Measurements from ENCODE around the gene BTN1A1.

Gene BTN1A1

GRCh38 chr6:26485112-26485780 lies 14.9 kb upstream of the BTN1A1 start:
- no peak overlapping the region for H3K4me3 ChIP-seq (ENCODE audit: low read depth in 1 of 5, low read length in 5 of 5)
- H3K4me1 ChIP-seq (ENCODE audit: control insufficient read depth in 5 of 5, insufficient read depth in 5 of 5, low read length in 5 of 5) = no peaks in the 10 kb centered on the region
- H3K36me3 ChIP-seq (ENCODE audit: control insufficient read depth in 5 of 5, insufficient read depth in 5 of 5, low read length in 5 of 5) = no peaks in the 10 kb centered on the region
- H3K27ac ChIP-seq (ENCODE audit: low read depth, low read length) = no peak overlapping the region
- peaks cover 0 to 9% (median 0%) of the 10 kb centered on the region in 5 donors for H3K9me3 ChIP-seq (ENCODE audit: control insufficient read depth in 5 of 5, low read length in 5 of 5)
- H3K27me3 ChIP-seq (ENCODE audit: control insufficient read depth in 5 of 5, insufficient read depth in 4 of 5, low read length in 5 of 5) = no peaks in the 10 kb centered on the region
- H3K9ac ChIP-seq (ENCODE audit: low read length in 5 of 5) = no peak overlapping the region

DNA sequence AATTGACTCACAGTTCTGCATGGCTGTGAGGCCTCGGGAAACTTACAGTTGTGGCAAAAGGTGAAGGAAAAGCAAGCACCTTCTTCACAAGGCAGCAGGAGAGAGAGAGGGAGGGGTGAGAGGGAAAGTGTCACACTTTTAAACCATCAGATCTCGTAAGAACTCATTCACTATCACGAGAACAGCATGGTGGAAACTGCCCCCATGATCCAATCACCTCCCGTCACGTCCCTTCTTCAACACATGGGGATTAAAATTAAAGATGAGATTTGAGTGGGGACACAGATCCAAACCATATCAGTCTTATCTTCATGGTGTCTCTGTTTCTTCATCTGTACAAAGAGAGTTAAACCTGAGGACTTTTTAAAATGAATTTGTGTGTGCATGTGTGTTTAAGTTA lies 13.7 kb upstream of the BTN1A1 start:
- Histone ChIP-seq H3K9ac (ENCODE audit: low read length in 5 of 5) (no peak overlapping the region), H3K27me3 (ENCODE audit: control insufficient read depth in 5 of 5, insufficient read depth in 4 of 5, low read length in 5 of 5) (no peaks in the 10 kb centered on the region), H3K9me3 (ENCODE audit: control insufficient read depth in 5 of 5, low read length in 5 of 5) (peaks cover 0 to 9% (median 0%) of the 10 kb centered on the region in 5 donors), H3K27ac (ENCODE audit: low read depth, low read length) (no peak overlapping the region), H3K36me3 (ENCODE audit: control insufficient read depth in 5 of 5, insufficient read depth in 5 of 5, low read length in 5 of 5) (no peaks in the 10 kb centered on the region), H3K4me3 (ENCODE audit: low read depth in 1 of 5, low read length in 5 of 5) (no peak overlapping the region), H3K4me1 (ENCODE audit: control insufficient read depth in 5 of 5, insufficient read depth in 5 of 5, low read length in 5 of 5) (no peaks in the 10 kb centered on the region)

DNA sequence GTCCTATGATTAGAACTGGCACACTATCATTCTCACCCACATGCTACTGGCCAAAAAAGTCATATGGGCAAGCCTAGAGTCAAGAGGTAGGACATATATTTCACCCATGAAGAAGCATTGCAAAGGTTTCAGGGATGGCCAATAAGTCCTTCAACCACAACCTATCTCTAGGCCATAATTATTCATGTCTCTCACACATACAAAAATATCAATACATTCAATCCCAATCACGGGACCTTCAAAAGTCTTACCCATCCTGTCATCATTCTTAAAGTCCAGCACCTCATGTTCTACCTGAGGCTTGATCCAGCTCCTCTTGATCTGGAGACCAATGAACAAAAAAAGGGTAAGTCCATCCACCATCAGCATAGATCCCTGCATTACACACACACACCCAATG lies 12.6 kb upstream of the BTN1A1 start:
- Histone ChIP-seq H3K36me3 (ENCODE audit: control insufficient read depth in 5 of 5, insufficient read depth in 5 of 5, low read length in 5 of 5) (no peaks in the 10 kb centered on the region), H3K4me3 (ENCODE audit: low read depth in 1 of 5, low read length in 5 of 5) (no peak overlapping the region), H3K9me3 (ENCODE audit: control insufficient read depth in 5 of 5, low read length in 5 of 5) (peaks cover 0 to 9% (median 0%) of the 10 kb centered on the region in 5 donors), H3K27ac (ENCODE audit: low read depth, low read length) (no peak overlapping the region), H3K4me1 (ENCODE audit: control insufficient read depth in 5 of 5, insufficient read depth in 5 of 5, low read length in 5 of 5) (no peaks in the 10 kb centered on the region), H3K9ac (ENCODE audit: low read length in 5 of 5) (no peak overlapping the region), H3K27me3 (ENCODE audit: control insufficient read depth in 5 of 5, insufficient read depth in 4 of 5, low read length in 5 of 5) (no peaks in the 10 kb centered on the region)

DNA sequence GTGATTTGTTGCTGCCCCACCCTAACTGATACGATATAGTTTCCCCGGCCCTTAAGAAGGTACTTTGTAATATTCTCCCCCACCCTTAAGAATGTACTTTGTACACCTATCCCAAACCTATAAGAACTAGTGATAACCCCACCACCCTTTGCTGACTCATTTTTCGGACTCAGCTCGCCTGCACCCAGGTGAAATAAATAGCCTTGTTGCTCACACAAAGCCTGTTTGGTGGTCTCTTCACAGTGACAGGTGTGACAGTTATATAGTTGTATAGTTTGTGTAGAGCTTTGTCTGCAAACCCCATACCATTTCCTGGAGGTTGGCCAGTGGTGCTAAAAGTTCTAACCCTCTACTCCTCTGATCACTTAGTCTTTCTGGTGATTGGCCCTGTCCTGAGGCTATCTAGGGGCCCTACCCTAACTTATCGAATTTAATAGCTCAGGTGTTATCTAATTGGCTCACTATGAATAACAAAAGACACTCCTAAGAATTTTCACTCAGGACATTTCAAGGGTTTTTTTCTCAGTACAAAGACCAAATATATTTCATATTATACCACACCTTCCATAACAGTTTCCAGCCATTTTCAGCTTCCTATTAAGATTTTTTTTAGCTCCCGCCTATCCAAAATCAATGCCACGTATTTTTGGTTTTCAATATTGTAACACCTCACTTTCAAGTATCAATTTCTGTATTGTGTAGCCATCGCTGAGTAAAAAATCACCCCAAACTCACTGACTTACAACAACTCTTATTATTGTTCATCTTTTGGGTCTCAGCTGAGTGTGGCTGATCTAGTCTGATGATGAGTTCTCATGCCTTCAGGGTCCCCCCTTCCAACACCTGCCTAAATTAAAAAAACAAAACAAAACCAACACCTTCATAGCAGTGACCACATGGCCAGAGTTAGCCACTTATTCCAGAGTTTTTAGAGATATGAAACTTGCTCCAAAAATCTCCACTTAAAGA lies 9.8 kb upstream of the BTN1A1 start:
- Histone ChIP-seq H3K27ac (ENCODE audit: low read depth, low read length) (no peak overlapping the region), H3K27me3 (ENCODE audit: control insufficient read depth in 5 of 5, insufficient read depth in 4 of 5, low read length in 5 of 5) (no peaks in the 10 kb centered on the region), H3K36me3 (ENCODE audit: control insufficient read depth in 5 of 5, insufficient read depth in 5 of 5, low read length in 5 of 5) (no peaks in the 10 kb centered on the region)

GRCh38 chr6:26491604-26492003 lies 8.5 kb upstream of the BTN1A1 start:
- Histone ChIP-seq H3K9ac (ENCODE audit: low read length in 5 of 5) (no peak overlapping the region), H3K9me3 (ENCODE audit: control insufficient read depth in 5 of 5, low read length in 5 of 5) (peaks cover 0 to 9% (median 0%) of the 10 kb centered on the region in 5 donors), H3K36me3 (ENCODE audit: control insufficient read depth in 5 of 5, insufficient read depth in 5 of 5, low read length in 5 of 5) (no peaks in the 10 kb centered on the region), H3K27ac (ENCODE audit: low read depth, low read length) (no peak overlapping the region), H3K4me1 (ENCODE audit: control insufficient read depth in 5 of 5, insufficient read depth in 5 of 5, low read length in 5 of 5) (no peaks in the 10 kb centered on the region), H3K27me3 (ENCODE audit: control insufficient read depth in 5 of 5, insufficient read depth in 4 of 5, low read length in 5 of 5) (no peaks in the 10 kb centered on the region), H3K4me3 (ENCODE audit: low read depth in 1 of 5, low read length in 5 of 5) (no peak overlapping the region)

More for the DNA sequence above, 9.8 kb upstream of the BTN1A1 start:
- no peaks in the 10 kb centered on the region for H3K4me1 ChIP-seq (ENCODE audit: control insufficient read depth in 5 of 5, insufficient read depth in 5 of 5, low read length in 5 of 5)
- peaks cover 0 to 9% (median 0%) of the 10 kb centered on the region in 5 donors for H3K9me3 ChIP-seq (ENCODE audit: control insufficient read depth in 5 of 5, low read length in 5 of 5)
- no peak overlapping the region for H3K4me3 ChIP-seq (ENCODE audit: low read depth in 1 of 5, low read length in 5 of 5)
- no peak overlapping the region for H3K9ac ChIP-seq (ENCODE audit: low read length in 5 of 5)

GRCh38 chr6:26493258-26493657 lies 6.8 kb upstream of the BTN1A1 start:
- no peak overlapping the region for H3K4me3 ChIP-seq (ENCODE audit: low read depth in 1 of 5, low read length in 5 of 5)
- no peak overlapping the region for H3K27ac ChIP-seq (ENCODE audit: low read depth, low read length)
- H3K27me3 ChIP-seq (ENCODE audit: control insufficient read depth in 5 of 5, insufficient read depth in 4 of 5, low read length in 5 of 5) = no peaks in the 10 kb centered on the region
- H3K36me3 ChIP-seq (ENCODE audit: control insufficient read depth in 5 of 5, insufficient read depth in 5 of 5, low read length in 5 of 5) = no peaks in the 10 kb centered on the region
- no peaks in the 10 kb centered on the region for H3K9me3 ChIP-seq (ENCODE audit: control insufficient read depth in 5 of 5, low read length in 5 of 5)
- no peak overlapping the region for H3K9ac ChIP-seq (ENCODE audit: low read length in 5 of 5)
- no peaks in the 10 kb centered on the region for H3K4me1 ChIP-seq (ENCODE audit: control insufficient read depth in 5 of 5, insufficient read depth in 5 of 5, low read length in 5 of 5)

DNA sequence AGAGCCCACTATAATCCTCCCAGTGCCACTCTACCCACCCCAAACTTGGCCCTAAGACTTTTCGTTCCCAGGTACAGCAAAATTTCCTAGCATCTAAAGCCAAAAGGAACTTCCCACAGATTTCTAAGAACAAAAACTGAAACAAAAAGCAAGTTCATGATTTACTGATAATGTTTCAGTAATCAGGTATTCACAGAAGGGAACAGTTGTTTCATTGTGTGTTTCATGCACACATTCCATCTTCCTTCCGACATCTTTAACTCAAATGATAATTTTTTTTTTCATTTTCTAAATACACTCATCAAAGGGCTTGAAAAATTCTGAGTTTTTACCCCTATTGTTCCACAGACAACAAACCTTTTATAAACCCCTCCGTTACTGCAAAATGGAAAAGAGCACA lies 6.0 kb upstream of the BTN1A1 start:
- no peak overlapping the region for H3K27ac ChIP-seq (ENCODE audit: low read depth, low read length)
- H3K36me3 ChIP-seq (ENCODE audit: control insufficient read depth in 5 of 5, insufficient read depth in 5 of 5, low read length in 5 of 5) = no peaks in the 10 kb centered on the region
- H3K9me3 ChIP-seq (ENCODE audit: control insufficient read depth in 5 of 5, low read length in 5 of 5) = no peaks in the 10 kb centered on the region
- no peaks in the 10 kb centered on the region for H3K4me1 ChIP-seq (ENCODE audit: control insufficient read depth in 5 of 5, insufficient read depth in 5 of 5, low read length in 5 of 5)
- H3K4me3 ChIP-seq (ENCODE audit: low read depth in 1 of 5, low read length in 5 of 5) = no peak overlapping the region
- no peak overlapping the region for H3K9ac ChIP-seq (ENCODE audit: low read length in 5 of 5)
- H3K27me3 ChIP-seq (ENCODE audit: control insufficient read depth in 5 of 5, insufficient read depth in 4 of 5, low read length in 5 of 5) = no peaks in the 10 kb centered on the region

DNA sequence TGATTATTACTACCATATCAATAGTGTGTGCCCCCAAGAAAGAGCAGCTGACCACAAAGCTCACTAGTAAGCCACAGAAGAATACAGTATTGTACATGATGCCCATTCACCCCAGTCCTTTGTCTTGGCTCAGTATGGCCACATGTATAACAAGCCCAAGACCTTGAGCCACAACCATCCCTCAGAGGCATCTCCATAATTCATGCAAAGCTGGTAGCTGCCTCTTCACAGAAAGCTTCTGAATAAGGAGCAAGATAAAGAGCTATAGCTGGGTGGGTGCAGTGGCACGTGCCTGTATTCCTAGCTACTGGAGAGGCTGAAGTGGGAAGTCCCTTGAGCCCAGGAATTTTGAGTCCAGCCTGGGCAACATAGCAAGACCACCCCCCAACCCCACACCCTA lies 4.8 kb upstream of the BTN1A1 start:
- H3K27ac ChIP-seq (ENCODE audit: low read depth, low read length) = no peak overlapping the region
- H3K9me3 ChIP-seq (ENCODE audit: control insufficient read depth in 5 of 5, low read length in 5 of 5) = no peaks in the 10 kb centered on the region
- H3K9ac ChIP-seq (ENCODE audit: low read length in 5 of 5) = no peak overlapping the region
- no peaks in the 10 kb centered on the region for H3K36me3 ChIP-seq (ENCODE audit: control insufficient read depth in 5 of 5, insufficient read depth in 5 of 5, low read length in 5 of 5)
- no peaks in the 10 kb centered on the region for H3K4me1 ChIP-seq (ENCODE audit: control insufficient read depth in 5 of 5, insufficient read depth in 5 of 5, low read length in 5 of 5)
- no peaks in the 10 kb centered on the region for H3K27me3 ChIP-seq (ENCODE audit: control insufficient read depth in 5 of 5, insufficient read depth in 4 of 5, low read length in 5 of 5)
- H3K4me3 ChIP-seq (ENCODE audit: low read depth in 1 of 5, low read length in 5 of 5) = no peak overlapping the region

DNA sequence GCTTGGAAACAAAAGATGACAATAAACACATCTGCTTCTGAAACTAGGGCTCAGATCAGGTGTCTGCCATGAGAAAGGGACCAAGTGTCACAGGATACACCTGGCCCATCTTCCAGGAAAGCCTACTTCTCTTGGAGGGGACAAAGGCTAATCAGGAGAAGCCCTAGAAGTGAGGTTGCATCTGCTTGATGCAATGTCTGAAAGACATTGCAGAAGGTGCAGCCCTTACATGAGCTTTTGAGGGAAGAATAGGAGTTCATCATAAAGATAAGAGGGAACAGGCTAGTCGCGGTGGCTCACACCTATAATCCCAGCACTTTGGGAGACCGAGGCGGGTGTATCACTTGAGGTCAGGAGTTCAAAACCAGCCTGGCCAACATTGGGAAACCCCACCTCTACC lies 2.5 kb upstream of the BTN1A1 start:
- Histone ChIP-seq H3K4me1 (ENCODE audit: control insufficient read depth in 5 of 5, insufficient read depth in 5 of 5, low read length in 5 of 5) (peaks cover 0 to 12% (median 10%) of the 10 kb centered on the region in 5 donors), H3K27me3 (ENCODE audit: control insufficient read depth in 5 of 5, insufficient read depth in 4 of 5, low read length in 5 of 5) (peaks cover 4 to 12% (median 11%) of the 10 kb centered on the region in 5 donors), H3K9me3 (ENCODE audit: control insufficient read depth in 5 of 5, low read length in 5 of 5) (no peaks in the 10 kb centered on the region), H3K27ac (ENCODE audit: low read depth, low read length) (no peak overlapping the region), H3K36me3 (ENCODE audit: control insufficient read depth in 5 of 5, insufficient read depth in 5 of 5, low read length in 5 of 5) (no peaks in the 10 kb centered on the region), H3K9ac (ENCODE audit: low read length in 5 of 5) (no peak overlapping the region), H3K4me3 (ENCODE audit: low read depth in 1 of 5, low read length in 5 of 5) (no peak overlapping the region)

GRCh38 chr6:26501482-26501986 lies 1.4 kb downstream of the BTN1A1 start:
- peaks cover 4 to 12% (median 11%) of the 10 kb centered on the region in 5 donors for H3K27me3 ChIP-seq (ENCODE audit: control insufficient read depth in 5 of 5, insufficient read depth in 4 of 5, low read length in 5 of 5)
- H3K27ac ChIP-seq (ENCODE audit: low read depth, low read length) = no peak overlapping the region
- H3K4me1 ChIP-seq (ENCODE audit: control insufficient read depth in 5 of 5, insufficient read depth in 5 of 5, low read length in 5 of 5) = peaks cover 0 to 12% (median 10%) of the 10 kb centered on the region in 5 donors
- H3K4me3 ChIP-seq (ENCODE audit: low read depth in 1 of 5, low read length in 5 of 5) = peak overlapping the region; percentile 24 to 61 (median 50)
- H3K36me3 ChIP-seq (ENCODE audit: control insufficient read depth in 5 of 5, insufficient read depth in 5 of 5, low read length in 5 of 5) = no peaks in the 10 kb centered on the region
- H3K9me3 ChIP-seq (ENCODE audit: control insufficient read depth in 5 of 5, low read length in 5 of 5) = no peaks in the 10 kb centered on the region
- peak overlapping the region in 1 of 5 donors; percentile 19 for H3K9ac ChIP-seq (ENCODE audit: low read length in 5 of 5)
